Myometrial cell (primary cell): Measurements from ENCODE around the gene PIK3R4. TPM values are rescaled to one million over a fixed set of nuclear protein-coding genes. Genes with fewer than 3 reads are reported as not detected.

Source experiments
- total RNA-seq: library from RNA; depleted of rRNA; stranded (reverse); fragments of >200 nt; gene quantifications from 2 replicates; pipeline ENCODE4 v1.2.3, GENCODE V29; 2015

PIK3R4 gene
- total RNA-seq: 31.1 and 37.9 TPM in 2 replicates

GRCh38 chr3:130746246-130747039, at the start of gene PIK3R4:
TSS of gene PIK3R4 (minus strand) at chr3:130746829. CDS start at chr3:130745218, 1,611 bp downstream.

Other genes with a start within 250 kb of the PIK3R4 start
- not detected in 2 replicates for gene COL6A6, start 229.7 kb downstream of the PIK3R4 start, total RNA-seq
- 58.5 and 89.3 TPM in 2 replicates for gene ATP2C1, start 147.3 kb upstream of the PIK3R4 start, total RNA-seq